ENCODE results near the gene GRAP2.

DNA sequence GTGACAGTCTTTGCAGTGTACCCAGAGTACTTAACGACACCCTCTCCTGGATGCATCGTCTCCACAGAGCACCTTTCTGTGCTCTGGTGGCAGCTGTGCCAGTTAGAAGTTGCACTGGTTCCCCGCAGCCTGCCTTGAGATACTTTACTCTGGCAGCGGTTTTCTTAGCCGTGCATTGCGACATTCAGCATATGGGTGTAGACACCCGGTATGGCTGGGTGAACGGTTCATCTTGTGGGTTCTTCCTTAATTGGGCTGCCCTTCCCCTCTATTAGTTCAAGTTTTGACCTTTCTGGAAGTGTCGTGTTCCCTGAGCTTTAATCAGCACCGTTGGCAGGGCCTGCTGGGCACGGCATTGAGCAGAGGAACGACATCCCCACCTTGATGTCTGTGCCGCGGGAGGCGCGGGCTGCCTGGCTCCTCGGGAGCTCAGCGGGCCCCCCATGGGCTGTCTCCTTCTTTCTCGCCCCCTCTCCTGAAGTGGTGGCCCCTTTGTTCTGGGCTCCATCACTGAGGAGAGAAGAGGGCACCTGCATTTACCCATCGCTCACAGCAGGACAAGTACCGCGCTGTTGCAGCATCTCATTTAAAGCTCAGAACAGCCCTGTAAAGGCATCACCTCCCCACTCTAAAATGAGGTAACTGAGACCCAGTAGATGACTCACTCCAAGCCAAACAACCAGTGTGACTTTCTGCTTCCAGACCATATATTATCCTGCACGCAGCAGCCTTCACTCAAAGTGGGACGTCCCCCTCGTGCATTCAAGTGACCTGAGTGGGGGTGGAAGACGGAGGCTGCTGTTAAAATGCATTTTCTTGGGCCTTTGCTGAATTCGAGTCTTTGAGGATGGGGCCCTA is 107.2 kb downstream of the GRAP2 start:
- TF ChIP-seq, protein P1, sequence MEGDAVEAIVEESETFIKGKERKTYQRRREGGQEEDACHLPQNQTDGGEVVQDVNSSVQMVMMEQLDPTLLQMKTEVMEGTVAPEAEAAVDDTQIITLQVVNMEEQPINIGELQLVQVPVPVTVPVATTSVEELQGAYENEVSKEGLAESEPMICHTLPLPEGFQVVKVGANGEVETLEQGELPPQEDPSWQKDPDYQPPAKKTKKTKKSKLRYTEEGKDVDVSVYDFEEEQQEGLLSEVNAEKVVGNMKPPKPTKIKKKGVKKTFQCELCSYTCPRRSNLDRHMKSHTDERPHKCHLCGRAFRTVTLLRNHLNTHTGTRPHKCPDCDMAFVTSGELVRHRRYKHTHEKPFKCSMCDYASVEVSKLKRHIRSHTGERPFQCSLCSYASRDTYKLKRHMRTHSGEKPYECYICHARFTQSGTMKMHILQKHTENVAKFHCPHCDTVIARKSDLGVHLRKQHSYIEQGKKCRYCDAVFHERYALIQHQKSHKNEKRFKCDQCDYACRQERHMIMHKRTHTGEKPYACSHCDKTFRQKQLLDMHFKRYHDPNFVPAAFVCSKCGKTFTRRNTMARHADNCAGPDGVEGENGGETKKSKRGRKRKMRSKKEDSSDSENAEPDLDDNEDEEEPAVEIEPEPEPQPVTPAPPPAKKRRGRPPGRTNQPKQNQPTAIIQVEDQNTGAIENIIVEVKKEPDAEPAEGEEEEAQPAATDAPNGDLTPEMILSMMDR (IDR thresholded peaks at IDR 0.05) = no peak
- TF ChIP-seq POLR2A (IDR thresholded peaks at IDR 0.05) = no peak
